Natural killer cell treated with Interleukin-12 subunit alpha and Interleukin-12 subunit beta and Interleukin-15 and Interleukin-18, amount 100 ng/mL, for 72 hours (primary cell): ENCODE data around the gene TLR5. TPM values are rescaled to one million over a fixed set of nuclear protein-coding genes. Genes with fewer than 3 reads are reported as not detected.

Source experiments
- ATAC-seq, 2 donors: fragments of 150-1000 bp; cut with Tn5 transposase in 1 of 2; sonication (Bioruptor Pico), chemical (Tn5 transposase) in 1 of 2; 2 replicates each; pipeline ENCODE4 v1.10.0; 2021
- DNase-seq: peaks from one replicate; pipeline ENCODE4 v3.0.0; 2022; ENCODE audit warnings: low spot score
- H3K27ac Mint-ChIP-seq, 2 donors: 1 replicate in 1 of 2; 2 replicates in 1 of 2; pipeline ENCODE4 v1.8.0; 2022; ENCODE audit warnings: mixed read lengths in 2 of 2, mild to moderate bottlenecking in 1 of 2, moderate library complexity in 1 of 2
- H3K27me3 Mint-ChIP-seq, 2 donors: 1 replicate in 1 of 2; 2 replicates in 1 of 2; pipeline ENCODE4 v1.8.0; 2022; ENCODE audit warnings: mixed read lengths in 2 of 2
- H3K36me3 Mint-ChIP-seq: one replicate; pipeline ENCODE4 v1.8.0; 2022; ENCODE audit warnings: mixed read lengths
- H3K4me1 Mint-ChIP-seq, 2 donors: 1 replicate in 1 of 2; 2 replicates in 1 of 2; pipeline ENCODE4 v1.8.0; 2022; ENCODE audit warnings: low read depth in 2 of 2, mixed read lengths in 2 of 2, mild to moderate bottlenecking in 1 of 2
- H3K4me3 Mint-ChIP-seq: one replicate; pipeline ENCODE4 v1.8.0; 2022; ENCODE audit warnings: mixed read lengths
- H3K9me3 Mint-ChIP-seq: 2 replicates; pipeline ENCODE4 v1.8.0; 2022; ENCODE audit warnings: mixed read lengths
- total RNA-seq, 2 donors: library from RNA; stranded (reverse); gene quantifications; one replicate each; pipeline ENCODE4 v1.2.3, GENCODE V29; 2022

TLR5 gene
- total RNA-seq, result under 1 TPM; 0.11 to 0.38 TPM

- ATAC-seq (peak; percentile 94), DNase-seq (peak; percentile 88)
- peak within 1 kb of the TSS in 1 of 2 donors; percentile 57 for H3K27ac Mint-ChIP-seq
- H3K36me3 Mint-ChIP-seq, result peaks cover 6% of the 10 kb centered on the region
- H3K27me3 Mint-ChIP-seq, result peaks cover 16 to 20% of the 10 kb centered on the region in 2 donors
- peaks cover 7 to 11% of the 10 kb centered on the region in 2 donors for H3K4me1 Mint-ChIP-seq
- no peaks in the 10 kb centered on the region for H3K9me3 Mint-ChIP-seq
- H3K4me3 Mint-ChIP-seq, result peak within 1 kb of the TSS; percentile 61
Observed at GRCh38 chr1:223142795-223143536, at the start of gene TLR5. TLR5 (minus strand) TSS chr1:223143248; CDS start chr1:223113031, 30,217 bp downstream.

- no peaks in the 10 kb centered on the region for H3K9me3 Mint-ChIP-seq
- peaks cover 11% of the 10 kb centered on the region in 2 donors for H3K27me3 Mint-ChIP-seq
- peak; percentile 90 to 91 for ATAC-seq
- peaks cover 29 to 32% of the 10 kb centered on the region in 2 donors for H3K4me1 Mint-ChIP-seq
- H3K4me3 Mint-ChIP-seq, result peak overlapping the region; percentile 63
- DNase-seq, result peak; percentile 65
- no peaks in the 10 kb centered on the region for H3K36me3 Mint-ChIP-seq
- peak overlapping the region; percentile 74 to 78 for H3K27ac Mint-ChIP-seq
Observed at GRCh38 chr1:223189903-223190724, 47.1 kb upstream of the TLR5 start.

GRCh38 chr1:223189525-223189902 is 46.5 kb upstream of the TLR5 start:
- Mint-ChIP-seq H3K4me1 (peaks cover 26 to 29% of the 10 kb centered on the region in 2 donors), H3K27ac (peak overlapping the region in 1 of 2 donors; percentile 74), H3K36me3 (no peaks in the 10 kb centered on the region), H3K4me3 (no peak overlapping the region), H3K27me3 (peaks cover 8 to 11% of the 10 kb centered on the region in 2 donors), H3K9me3 (no peaks in the 10 kb centered on the region)
- DNase-seq (no peak), ATAC-seq (no peak)

- Mint-ChIP-seq H3K27ac (no peak overlapping the region), H3K9me3 (no peaks in the 10 kb centered on the region), H3K4me3 (peak overlapping the region; percentile 47), H3K36me3 (no peaks in the 10 kb centered on the region), H3K4me1 (peaks cover 26 to 29% of the 10 kb centered on the region in 2 donors), H3K27me3 (peaks cover 10 to 11% of the 10 kb centered on the region in 2 donors)
- ATAC-seq, result no peak
- no peak for DNase-seq
Observed at GRCh38 chr1:223188618-223189356, 45.7 kb upstream of the TLR5 start.

GRCh38 chr1:223186800-223187199 is 43.8 kb upstream of the TLR5 start:
- Mint-ChIP-seq H3K27me3 (peaks cover 20 to 22% of the 10 kb centered on the region in 2 donors), H3K27ac (no peak overlapping the region), H3K9me3 (no peaks in the 10 kb centered on the region), H3K4me1 (peaks cover 26 to 27% of the 10 kb centered on the region in 2 donors), H3K36me3 (no peaks in the 10 kb centered on the region), H3K4me3 (no peak overlapping the region)
- DNase-seq, result no peak
- ATAC-seq, result no peak

GRCh38 chr1:223183268-223183862 is 40.3 kb upstream of the TLR5 start:
- Mint-ChIP-seq H3K9me3 (no peaks in the 10 kb centered on the region), H3K4me3 (no peak overlapping the region), H3K27ac (no peak overlapping the region), H3K36me3 (no peaks in the 10 kb centered on the region), H3K27me3 (peaks cover 34 to 39% of the 10 kb centered on the region in 2 donors), H3K4me1 (peaks cover 4 to 15% of the 10 kb centered on the region in 2 donors)
- no peak for ATAC-seq
- no peak for DNase-seq

GRCh38 chr1:223180731-223181321 is 37.8 kb upstream of the TLR5 start:
- Mint-ChIP-seq H3K4me3 (no peak overlapping the region), H3K36me3 (no peaks in the 10 kb centered on the region), H3K4me1 (peaks cover 0 to 6% of the 10 kb centered on the region in 2 donors), H3K27ac (no peak overlapping the region), H3K9me3 (no peaks in the 10 kb centered on the region), H3K27me3 (peaks cover 38 to 41% of the 10 kb centered on the region in 2 donors)
- DNase-seq, result no peak
- no peak for ATAC-seq

- DNase-seq (no peak), ATAC-seq (no peak)
- Mint-ChIP-seq H3K36me3 (no peaks in the 10 kb centered on the region), H3K4me1 (peaks cover 0 to 6% of the 10 kb centered on the region in 2 donors), H3K27me3 (peaks cover 38 to 41% of the 10 kb centered on the region in 2 donors), H3K4me3 (no peak overlapping the region), H3K27ac (no peak overlapping the region), H3K9me3 (no peaks in the 10 kb centered on the region)
Observed at GRCh38 chr1:223179786-223180185, 36.7 kb upstream of the TLR5 start.

- Mint-ChIP-seq H3K4me3 (no peak overlapping the region), H3K9me3 (no peaks in the 10 kb centered on the region), H3K27ac (no peak overlapping the region), H3K36me3 (no peaks in the 10 kb centered on the region), H3K4me1 (peaks cover 0 to 6% of the 10 kb centered on the region in 2 donors), H3K27me3 (peaks cover 38 to 41% of the 10 kb centered on the region in 2 donors)
- no peak for DNase-seq
- ATAC-seq, result no peak
Observed at GRCh38 chr1:223179280-223179679, 36.2 kb upstream of the TLR5 start.

- Mint-ChIP-seq H3K27me3 (peaks cover 31 to 40% of the 10 kb centered on the region in 2 donors), H3K4me3 (no peak overlapping the region), H3K27ac (no peak overlapping the region), H3K36me3 (no peaks in the 10 kb centered on the region), H3K9me3 (no peaks in the 10 kb centered on the region), H3K4me1 (peaks cover 0 to 6% of the 10 kb centered on the region in 2 donors)
- DNase-seq (no peak), ATAC-seq (no peak)
Observed at GRCh38 chr1:223177681-223178080, 34.6 kb upstream of the TLR5 start.

- ATAC-seq, result no peak
- Mint-ChIP-seq H3K9me3 (no peaks in the 10 kb centered on the region), H3K36me3 (no peaks in the 10 kb centered on the region), H3K27me3 (peaks cover 25 to 30% of the 10 kb centered on the region in 2 donors), H3K4me1 (peaks cover 0 to 6% of the 10 kb centered on the region in 2 donors), H3K4me3 (no peak overlapping the region), H3K27ac (no peak overlapping the region)
- DNase-seq, result no peak
Observed at GRCh38 chr1:223176437-223176836, 33.4 kb upstream of the TLR5 start.

- DNase-seq (no peak), ATAC-seq (no peak)
- Mint-ChIP-seq H3K9me3 (no peaks in the 10 kb centered on the region), H3K4me1 (peaks cover 0 to under 1% of the 10 kb centered on the region in 2 donors), H3K27ac (no peak overlapping the region), H3K36me3 (no peaks in the 10 kb centered on the region), H3K4me3 (no peak overlapping the region), H3K27me3 (peaks cover 17 to 22% of the 10 kb centered on the region in 2 donors)
Observed at GRCh38 chr1:223175633-223176032, 32.6 kb upstream of the TLR5 start.

- peaks cover 2% of the 10 kb centered on the region for H3K9me3 Mint-ChIP-seq
- no peak overlapping the region for H3K27ac Mint-ChIP-seq
- H3K27me3 Mint-ChIP-seq, result peaks cover 17 to 20% of the 10 kb centered on the region in 2 donors
- no peak overlapping the region for H3K4me3 Mint-ChIP-seq
- no peaks in the 10 kb centered on the region for H3K4me1 Mint-ChIP-seq
- H3K36me3 Mint-ChIP-seq, result no peaks in the 10 kb centered on the region
- ATAC-seq, result no peak
- DNase-seq, result no peak
Observed at GRCh38 chr1:223175032-223175431, 32.0 kb upstream of the TLR5 start.
